ENCODE measurements around the gene TTC36. TPM values are rescaled to one million over a fixed set of nuclear protein-coding genes. Genes with fewer than 3 reads are reported as not detected.

The TTC36 gene
- total and polyA plus RNA-seq, 9 of the 15 experiments (the other 6 are each of a cell fraction or from before 2014, with no cell fraction given) = 0.22 to 0.23 TPM; not detected in 7

DNA sequence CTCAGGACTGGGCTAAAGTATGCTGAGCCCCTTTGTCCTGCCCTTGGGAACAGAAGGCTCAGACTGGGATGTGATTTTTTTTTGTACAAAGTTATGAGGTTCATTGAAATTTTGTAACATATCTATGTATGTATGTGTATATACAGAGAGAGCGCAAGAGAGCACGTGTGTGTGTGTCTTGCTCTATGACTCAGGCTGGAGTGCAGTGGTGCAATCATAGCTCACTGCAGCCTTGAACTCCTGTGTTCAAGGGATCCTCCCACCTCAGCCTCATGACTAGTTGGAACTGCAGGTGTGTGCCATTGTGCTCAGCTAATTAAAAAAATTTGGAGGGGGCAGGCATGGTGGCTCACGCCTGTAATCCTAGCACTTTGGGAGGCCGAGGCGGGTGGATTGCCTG lies 9.5 kb downstream of the TTC36 start:
- ChIA-PET POLR2A (no interaction called here), CTCF (ENCODE audit: low intra/inter-chr PET ratio) (no interaction called here)
- H3K4me3 ChIP-seq = no peak overlapping the region
- peaks cover 14 to 16% of the 10 kb centered on the region in 2 experiments for H3K4me1 ChIP-seq (replicated peaks in 1 of 2; ENCODE audit: control insufficient read depth in 2 of 2, insufficient read depth in 2 of 2, low read length in 2 of 2)
- H3K9ac ChIP-seq (ENCODE audit: insufficient read depth in 1 of 2, low read depth in 2 of 2, low read length in 2 of 2) = no peak overlapping the region
- DNase-seq (ENCODE audit: extremely low read depth in 1 of 4, low spot score in 3 of 4) (no peak), ATAC-seq (peak; percentile 34; the same call in 2 of the 3 replicates), FAIRE-seq (peak; percentile 19)
- H3K27me3 ChIP-seq (ENCODE audit: control insufficient read depth in 2 of 2, insufficient read depth in 2 of 2, low read length in 2 of 2) = no peaks in the 10 kb centered on the region
- no peak overlapping the region for H2AFZ ChIP-seq (ENCODE audit: low read depth, low read length)
- no peak overlapping the region for H3K4me2 ChIP-seq (ENCODE audit: insufficient read depth, low read length)
- H3K79me2 ChIP-seq (ENCODE audit: control insufficient read depth, insufficient read depth, low read length) = no peaks in the 10 kb centered on the region
- BruUV-seq (replicated peaks) = no TSS peak
- in situ Hi-C loops (cut with MboI) = no loop called here
- no peaks in the 10 kb centered on the region for H3K9me3 ChIP-seq (replicated peaks; ENCODE audit: control insufficient read depth, insufficient read depth, low read depth, low read length)
- H4K20me1 ChIP-seq (replicated peaks; ENCODE audit: control insufficient read depth, insufficient read depth, low read length) = no peaks in the 10 kb centered on the region
- TF ChIP-seq ZNF165 (CRISPR knock-in tag; IDR thresholded peaks at IDR 0.05; ENCODE audit: borderline replicate concordance) (no peak), CEBPG (CRISPR knock-in tag; IDR thresholded peaks at IDR 0.05) (peak; percentile 57; the same call in 1 of the 2 replicates), CEBPG (tag; conservative IDR thresholded peaks at IDR 0.05 in 1 of 2, IDR thresholded peaks at IDR 0.05 in 1 of 2) (no peak), ZNF561 (CRISPR knock-in tag; conservative IDR thresholded peaks at IDR 0.05) (no peak), BHLHE40 (IDR thresholded peaks at IDR 0.05; ENCODE audit: low read length) (peak; percentile 14; the same call in 1 of the 2 replicates), CEBPB (tag; IDR thresholded peaks at IDR 0.05) (0 out of 2 replicates have a peak, but pooled peaks have one; percentile 13), SP2 (IDR thresholded peaks at IDR 0.05; ENCODE audit: extremely low read depth, low read depth, low read length, poor library complexity, severe bottlenecking) (no peak), CBX5 (IDR thresholded peaks at IDR 0.05; ENCODE audit: borderline replicate concordance, low read depth) (no peak), MEF2A (IDR thresholded peaks at IDR 0.05; ENCODE audit: control insufficient read depth, low read depth, low read length) (no peak)
- TF ChIP-seq, protein P1, sequence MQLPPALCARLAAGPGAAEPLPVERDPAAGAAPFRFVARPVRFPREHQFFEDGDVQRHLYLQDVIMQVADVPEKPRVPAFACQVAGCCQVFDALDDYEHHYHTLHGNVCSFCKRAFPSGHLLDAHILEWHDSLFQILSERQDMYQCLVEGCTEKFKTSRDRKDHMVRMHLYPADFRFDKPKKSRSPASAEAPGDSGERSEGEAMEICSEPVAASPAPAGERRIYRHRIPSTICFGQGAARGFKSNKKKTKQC (CRISPR knock-in tag; IDR thresholded peaks at IDR 0.05) = no peak
- TF ChIP-seq, protein P2, sequence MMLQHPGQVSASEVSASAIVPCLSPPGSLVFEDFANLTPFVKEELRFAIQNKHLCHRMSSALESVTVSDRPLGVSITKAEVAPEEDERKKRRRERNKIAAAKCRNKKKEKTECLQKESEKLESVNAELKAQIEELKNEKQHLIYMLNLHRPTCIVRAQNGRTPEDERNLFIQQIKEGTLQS (IDR thresholded peaks at IDR 0.05) = 0 out of 2 replicates have a peak, but pooled peaks have one; percentile 45
- TF ChIP-seq, protein P2 (CRISPR knock-in tag; conservative IDR thresholded peaks at IDR 0.05) = no peak
- TF ChIP-seq, protein P3, sequence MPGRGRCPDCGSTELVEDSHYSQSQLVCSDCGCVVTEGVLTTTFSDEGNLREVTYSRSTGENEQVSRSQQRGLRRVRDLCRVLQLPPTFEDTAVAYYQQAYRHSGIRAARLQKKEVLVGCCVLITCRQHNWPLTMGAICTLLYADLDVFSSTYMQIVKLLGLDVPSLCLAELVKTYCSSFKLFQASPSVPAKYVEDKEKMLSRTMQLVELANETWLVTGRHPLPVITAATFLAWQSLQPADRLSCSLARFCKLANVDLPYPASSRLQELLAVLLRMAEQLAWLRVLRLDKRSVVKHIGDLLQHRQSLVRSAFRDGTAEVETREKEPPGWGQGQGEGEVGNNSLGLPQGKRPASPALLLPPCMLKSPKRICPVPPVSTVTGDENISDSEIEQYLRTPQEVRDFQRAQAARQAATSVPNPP (IDR thresholded peaks at IDR 0.05; ENCODE audit: borderline replicate concordance, insufficient read depth, insufficient read length) = no peak
- TF ChIP-seq, protein P4, sequence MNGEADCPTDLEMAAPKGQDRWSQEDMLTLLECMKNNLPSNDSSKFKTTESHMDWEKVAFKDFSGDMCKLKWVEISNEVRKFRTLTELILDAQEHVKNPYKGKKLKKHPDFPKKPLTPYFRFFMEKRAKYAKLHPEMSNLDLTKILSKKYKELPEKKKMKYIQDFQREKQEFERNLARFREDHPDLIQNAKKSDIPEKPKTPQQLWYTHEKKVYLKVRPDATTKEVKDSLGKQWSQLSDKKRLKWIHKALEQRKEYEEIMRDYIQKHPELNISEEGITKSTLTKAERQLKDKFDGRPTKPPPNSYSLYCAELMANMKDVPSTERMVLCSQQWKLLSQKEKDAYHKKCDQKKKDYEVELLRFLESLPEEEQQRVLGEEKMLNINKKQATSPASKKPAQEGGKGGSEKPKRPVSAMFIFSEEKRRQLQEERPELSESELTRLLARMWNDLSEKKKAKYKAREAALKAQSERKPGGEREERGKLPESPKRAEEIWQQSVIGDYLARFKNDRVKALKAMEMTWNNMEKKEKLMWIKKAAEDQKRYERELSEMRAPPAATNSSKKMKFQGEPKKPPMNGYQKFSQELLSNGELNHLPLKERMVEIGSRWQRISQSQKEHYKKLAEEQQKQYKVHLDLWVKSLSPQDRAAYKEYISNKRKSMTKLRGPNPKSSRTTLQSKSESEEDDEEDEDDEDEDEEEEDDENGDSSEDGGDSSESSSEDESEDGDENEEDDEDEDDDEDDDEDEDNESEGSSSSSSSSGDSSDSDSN (IDR thresholded peaks at IDR 0.05; ENCODE audit: borderline replicate concordance in 1 of 2, low read depth in 2 of 2, low read length in 2 of 2) = no peak
- no peaks in the 10 kb centered on the region for H3K36me3 ChIP-seq (ENCODE audit: control insufficient read depth, insufficient read depth, low read length)
- WGBS (ENCODE audit: insufficient coverage, low coverage, missing lambda C conversion rate) = 67% methylated on average over 5 of the region's 5 CpGs
- H3K9me1 ChIP-seq (ENCODE audit: control insufficient read depth, insufficient read depth, low read length) = no peaks in the 10 kb centered on the region
- H3K27ac ChIP-seq (ENCODE audit: extremely low read depth, low read depth, low read length) = no peak overlapping the region
- intact Hi-C loops (cut with micrococcal nuclease) = no loop called here
